Measurements from ENCODE around the gene UTS2B. TPM values are rescaled to one million over a fixed set of nuclear protein-coding genes. Genes with fewer than 3 reads are reported as not detected.

UTS2B gene
- total and polyA plus RNA-seq, 9 of the 15 experiments (the other 6 are each of a cell fraction or from before 2014, with no cell fraction given) = 0.06 TPM; not detected in 8

GRCh38 chr3:191343115-191343514, 12.8 kb upstream of the UTS2B start:
- FAIRE-seq (no peak), DNase-seq (ENCODE audit: extremely low read depth in 1 of 4, low spot score in 3 of 4) (peak in 3 of 4 experiments; percentile 1 to 4 (median 4)), ATAC-seq (no peak; the same call in 1 of the 3 replicates)
- H3K27ac ChIP-seq (ENCODE audit: extremely low read depth, low read depth, low read length) = no peak overlapping the region
- WGBS (ENCODE audit: insufficient coverage, low coverage, missing lambda C conversion rate) = 72% methylated on average over 4 of the region's 4 CpGs
- no peak overlapping the region for H3K9ac ChIP-seq (ENCODE audit: insufficient read depth in 1 of 2, low read depth in 2 of 2, low read length in 2 of 2)
- no peaks in the 10 kb centered on the region for H3K9me3 ChIP-seq (replicated peaks; ENCODE audit: control insufficient read depth, insufficient read depth, low read depth, low read length)
- TF ChIP-seq ZNF507 (tag; conservative IDR thresholded peaks at IDR 0.05) (no peak), ZNF586 (CRISPR knock-in tag; conservative IDR thresholded peaks at IDR 0.05) (no peak), NFXL1 (CRISPR knock-in tag; IDR thresholded peaks at IDR 0.05) (no peak), ETS1 (conservative IDR thresholded peaks at IDR 0.05; ENCODE audit: control insufficient read depth, low read depth, low read length) (no peak), ILF3 (IDR thresholded peaks at IDR 0.05; ENCODE audit: borderline replicate concordance) (no peak), HSF4 (CRISPR knock-in tag; IDR thresholded peaks at IDR 0.05; ENCODE audit: borderline replicate concordance) (no peak), OTX1 (CRISPR knock-in tag; IDR thresholded peaks at IDR 0.05) (no peak), RBM39 (optimal IDR thresholded peaks at IDR 0.05; ENCODE audit: low read depth, low read length) (no peak)
- TF ChIP-seq, protein P1, sequence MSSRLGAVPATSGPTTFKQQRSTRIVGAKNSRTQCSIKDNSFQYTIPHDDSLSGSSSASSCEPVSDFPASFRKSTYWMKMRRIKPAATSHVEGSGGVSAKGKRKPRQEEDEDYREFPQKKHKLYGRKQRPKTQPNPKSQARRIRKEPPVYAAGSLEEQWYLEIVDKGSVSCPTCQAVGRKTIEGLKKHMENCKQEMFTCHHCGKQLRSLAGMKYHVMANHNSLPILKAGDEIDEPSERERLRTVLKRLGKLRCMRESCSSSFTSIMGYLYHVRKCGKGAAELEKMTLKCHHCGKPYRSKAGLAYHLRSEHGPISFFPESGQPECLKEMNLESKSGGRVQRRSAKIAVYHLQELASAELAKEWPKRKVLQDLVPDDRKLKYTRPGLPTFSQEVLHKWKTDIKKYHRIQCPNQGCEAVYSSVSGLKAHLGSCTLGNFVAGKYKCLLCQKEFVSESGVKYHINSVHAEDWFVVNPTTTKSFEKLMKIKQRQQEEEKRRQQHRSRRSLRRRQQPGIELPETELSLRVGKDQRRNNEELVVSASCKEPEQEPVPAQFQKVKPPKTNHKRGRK (tag; IDR thresholded peaks at IDR 0.05) = no peak
- TF ChIP-seq, protein P2, sequence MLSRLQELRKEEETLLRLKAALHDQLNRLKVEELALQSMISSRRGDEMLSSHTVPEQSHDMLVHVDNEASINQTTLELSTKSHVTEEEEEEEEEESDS (CRISPR knock-in tag; IDR thresholded peaks at IDR 0.05) = no peak
- CTCF ChIA-PET (ENCODE audit: low intra/inter-chr PET ratio) = no interaction called here
- H3K79me2 ChIP-seq (ENCODE audit: control insufficient read depth, insufficient read depth, low read length) = peaks cover 84% of the 10 kb centered on the region
- no peak overlapping the region for H3K4me2 ChIP-seq (ENCODE audit: insufficient read depth, low read length)
- intact Hi-C loops (cut with micrococcal nuclease) (no loop called here), in situ Hi-C loops (cut with MboI) (no loop called here)
- no peaks in the 10 kb centered on the region for H3K27me3 ChIP-seq (ENCODE audit: control insufficient read depth in 2 of 2, insufficient read depth in 2 of 2, low read length in 2 of 2)
- H2AFZ ChIP-seq (ENCODE audit: low read depth, low read length) = no peak overlapping the region
- H3K4me1 ChIP-seq (replicated peaks in 1 of 2; ENCODE audit: control insufficient read depth in 2 of 2, insufficient read depth in 2 of 2, low read length in 2 of 2) = peaks cover 0 to 11% of the 10 kb centered on the region in 2 experiments; a peak in 2 of 5 replicates
- H3K36me3 ChIP-seq (ENCODE audit: control insufficient read depth, insufficient read depth, low read length) = no peaks in the 10 kb centered on the region
- H4K20me1 ChIP-seq (replicated peaks; ENCODE audit: control insufficient read depth, insufficient read depth, low read length) = peaks cover 10% of the 10 kb centered on the region
- H3K4me3 ChIP-seq = no peak overlapping the region
- BruUV-seq (replicated peaks) = no TSS peak
- H3K9me1 ChIP-seq (ENCODE audit: control insufficient read depth, insufficient read depth, low read length) = no peaks in the 10 kb centered on the region
- POLR2A ChIA-PET = no interaction called here

Data from K562 (cell line).